Stimulated activated CD4-positive, alpha-beta T cell treated with anti-CD3 and anti-CD28 coated beads, Interleukin-4, amount 100 ng/mL, for 4 hours (primary cell): Measurements from ENCODE around the gene PLCB1.

ENCODE experiments used
- DNase-seq, 2 experiments: peaks; one replicate each; pipeline ENCODE4 v3.0.0-alpha.2; 2020

Gene PLCB1

DNA sequence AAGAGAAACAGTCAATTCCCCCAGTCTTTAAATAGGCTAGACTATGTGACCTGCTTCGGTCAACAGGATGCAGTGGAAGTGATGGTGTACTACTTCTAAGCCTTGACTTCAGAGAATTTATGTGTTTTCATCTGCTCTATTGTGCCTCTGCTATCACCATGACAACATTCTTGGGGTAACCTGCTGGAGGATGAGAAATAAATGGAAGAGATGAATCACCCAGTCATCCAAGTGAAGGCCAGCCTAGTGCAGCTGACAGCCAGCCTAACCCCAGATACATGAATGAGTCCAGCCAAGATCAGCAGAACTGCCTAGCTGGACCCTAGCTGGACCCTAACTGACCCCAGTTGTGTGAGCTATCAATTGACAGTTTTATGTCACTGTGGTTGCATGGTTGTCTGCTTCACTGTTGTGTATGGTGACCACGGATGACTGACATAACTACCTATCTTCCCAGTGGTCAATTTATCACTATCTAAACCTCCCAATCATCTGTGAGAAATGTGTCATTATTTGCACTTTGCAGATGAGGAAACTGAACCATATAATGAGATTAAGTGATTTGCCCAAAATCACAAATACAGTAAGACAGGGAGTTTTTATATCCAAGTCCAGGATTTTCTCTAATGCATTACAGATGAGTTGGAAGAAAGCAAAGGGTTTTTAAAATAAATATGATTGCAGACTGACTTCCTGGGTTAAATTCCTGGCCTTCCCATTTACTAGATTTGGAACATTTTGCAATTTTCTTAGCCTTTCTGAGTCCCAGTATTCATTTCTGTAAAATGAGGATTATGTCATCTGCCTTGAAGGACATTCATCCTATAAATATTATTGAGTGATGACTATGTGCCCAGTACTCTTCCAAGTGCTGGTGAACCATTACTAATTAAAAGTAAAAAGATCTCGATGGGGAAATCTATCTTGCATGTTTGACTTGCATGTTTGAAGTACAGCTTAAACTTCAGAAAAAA is 800.4 kb downstream of the PLCB1 start:
- no peak for DNase-seq

DNA sequence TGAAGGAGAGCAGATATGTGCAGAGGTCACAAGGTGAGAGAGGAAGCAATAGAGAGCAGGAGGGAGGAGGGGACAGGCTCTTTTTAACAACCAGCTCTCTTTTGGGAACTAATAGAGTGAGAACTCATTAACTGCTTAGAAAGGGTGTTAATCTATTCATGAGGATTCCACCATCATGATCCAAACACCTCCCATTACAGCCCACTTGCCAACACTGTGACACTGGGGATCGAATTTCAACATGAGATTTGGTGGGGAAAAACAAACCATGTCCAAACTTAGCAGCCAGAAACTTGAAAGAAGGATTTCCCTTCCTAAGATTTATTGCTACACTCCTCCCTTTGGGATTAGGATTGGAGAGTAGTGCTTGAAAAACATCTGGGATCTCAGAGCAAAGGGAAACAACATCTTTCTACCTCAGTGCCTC is 801.3 kb downstream of the PLCB1 start:
- no peak for DNase-seq

DNA sequence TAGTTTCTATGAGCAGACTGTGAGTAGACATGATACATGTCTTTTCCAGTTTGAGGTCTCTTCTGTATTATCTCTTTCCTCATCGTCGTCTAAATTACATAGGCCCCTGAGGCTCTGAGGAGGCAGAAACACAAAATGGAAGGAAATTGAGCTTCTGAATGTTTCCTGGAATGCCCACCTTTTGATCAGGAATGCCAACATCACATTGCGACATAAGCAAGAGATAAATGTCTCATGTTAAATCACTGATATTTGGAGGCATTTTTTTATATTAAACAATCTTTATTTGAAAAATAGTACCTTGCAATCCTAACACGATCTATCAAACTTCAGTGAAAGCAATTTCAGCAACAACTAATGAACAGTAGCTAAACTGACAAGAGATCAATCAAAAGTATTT is 802.3 kb downstream of the PLCB1 start:
- DNase-seq, result no peak
